ENCODE results near the gene SLC15A4.

GRCh38 chr12:128743916-128744315 lies 79.8 kb downstream of the SLC15A4 start:
- no peak for TF ChIP-seq CTCF (IDR thresholded peaks at IDR 0.05)
- TF ChIP-seq POLR2A (IDR thresholded peaks at IDR 0.05), result no peak

Data from Peyer's patch (tissue), 4 donors.